Breast epithelium (tissue), 4 donors: ENCODE results near the gene STAM2. TPM values are rescaled to one million over a fixed set of nuclear protein-coding genes. Genes with fewer than 3 reads are reported as not detected.

Experiments used
- DNase-seq, 2 donors: peaks; one replicate each; pipeline ENCODE4 v3.0.0-alpha.2; 2019; ENCODE audit warnings: low spot score in 2 of 2
- H3K27ac ChIP-seq, 2 donors: fragments of 200-600 bp; sonication (generic) in 1 of 2; one replicate each; pipeline ENCODE4 v1.5.1; 2016 to 2019; ENCODE audit warnings: mild to moderate bottlenecking in 1 of 2
- H3K27me3 ChIP-seq, 2 donors: fragments of 200-600 bp; sonication (generic) in 1 of 2; one replicate each; pipeline versions ENCODE4 v1.5.1 to v1.6.0; 2017 to 2019; ENCODE audit warnings: control low read depth in 1 of 2, mild to moderate bottlenecking in 1 of 2
- H3K36me3 ChIP-seq: fragments of 200-600 bp; one replicate; pipeline ENCODE4 v1.5.1; 2019
- H3K4me1 ChIP-seq, 2 donors: fragments of 200-600 bp; sonication (generic); one replicate each; pipeline ENCODE4 v1.5.1; 2016 to 2019; ENCODE audit warnings: control low read depth in 1 of 2
- H3K4me3 ChIP-seq, 3 donors: fragments of 200-600 bp; sonication (generic); 1 replicate in 2 of 3; 2 replicates in 1 of 3; pipeline ENCODE4 v1.5.1; 2016 to 2019; ENCODE audit warnings: mild to moderate bottlenecking in 3 of 3, moderate library complexity in 2 of 3
- H3K9me3 ChIP-seq, 2 donors: fragments of 200-600 bp; sonication (generic) in 1 of 2; one replicate each; pipeline ENCODE4 v1.5.1; 2016 to 2019; ENCODE audit warnings: control low read depth in 1 of 2
- POLR2A ChIP-seq: fragments of 450-650 bp; IDR thresholded peaks from one replicate; pipeline ENCODE4 v1.6.1; 2016; ENCODE audit warnings: antibody characterized with exemption, mild to moderate bottlenecking, moderate library complexity
- POLR2AphosphoS5 ChIP-seq, 3 donors: sonication (generic); formaldehyde crosslinking; IDR thresholded peaks; one replicate each; pipeline ENCODE4 v1.6.1; 2017; ENCODE audit warnings: antibody characterized with exemption in 3 of 3
- intact Hi-C: fragments of 100-400 bp; cut with DNase I; formaldehyde crosslinking; loops from one replicate; pipeline ENCODE4 v1.15.1; 2023; ENCODE audit warnings: low total_unique reads
- total RNA-seq, 3 donors: library from RNA; depleted of rRNA; stranded (reverse); fragments of >200 nt; gene quantifications; one replicate each; pipeline ENCODE4 v1.1.0, GENCODE V29; 2016
- TF ChIP-seq, protein P1 (sequence below), 3 donors: fragments of 450-650 bp; IDR thresholded peaks; one replicate each; pipeline ENCODE4 v1.5.1; 2016 to 2017; ENCODE audit warnings: antibody characterized with exemption in 3 of 3, mild to moderate bottlenecking in 3 of 3, moderate library complexity in 3 of 3

The STAM2 gene
- total RNA-seq, 3 donors from 2014 or later: 31.4 to 73.8 (median 44.6) TPM

DNA sequence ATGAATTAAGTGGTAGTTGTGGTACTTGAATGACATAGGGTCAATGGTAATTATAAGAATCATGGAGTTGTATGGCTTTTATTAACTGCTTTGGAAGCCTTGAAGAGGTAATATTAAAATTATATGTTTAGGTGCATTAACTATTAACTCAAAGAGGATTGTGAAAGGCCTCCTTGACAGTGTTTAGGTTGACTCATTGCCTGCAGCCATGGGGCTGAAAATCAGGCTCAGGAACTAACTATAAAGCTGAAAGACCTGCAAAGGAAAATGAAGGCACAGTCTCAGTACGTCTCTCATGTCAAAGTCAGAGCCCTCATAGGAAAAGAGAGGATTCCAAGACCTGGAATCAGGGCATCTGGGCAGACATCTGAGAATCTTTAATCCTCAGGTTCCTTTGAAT is 107.7 kb downstream of the STAM2 start:
- no peak for DNase-seq
- Histone ChIP-seq H3K9me3 (no peaks in the 10 kb centered on the region), H3K27ac (no peak overlapping the region), H3K27me3 (no peaks in the 10 kb centered on the region), H3K4me1 (peaks cover 0 to 8% of the 10 kb centered on the region in 2 donors), H3K4me3 (no peak overlapping the region), H3K36me3 (no peaks in the 10 kb centered on the region)
- TF ChIP-seq, protein P1, sequence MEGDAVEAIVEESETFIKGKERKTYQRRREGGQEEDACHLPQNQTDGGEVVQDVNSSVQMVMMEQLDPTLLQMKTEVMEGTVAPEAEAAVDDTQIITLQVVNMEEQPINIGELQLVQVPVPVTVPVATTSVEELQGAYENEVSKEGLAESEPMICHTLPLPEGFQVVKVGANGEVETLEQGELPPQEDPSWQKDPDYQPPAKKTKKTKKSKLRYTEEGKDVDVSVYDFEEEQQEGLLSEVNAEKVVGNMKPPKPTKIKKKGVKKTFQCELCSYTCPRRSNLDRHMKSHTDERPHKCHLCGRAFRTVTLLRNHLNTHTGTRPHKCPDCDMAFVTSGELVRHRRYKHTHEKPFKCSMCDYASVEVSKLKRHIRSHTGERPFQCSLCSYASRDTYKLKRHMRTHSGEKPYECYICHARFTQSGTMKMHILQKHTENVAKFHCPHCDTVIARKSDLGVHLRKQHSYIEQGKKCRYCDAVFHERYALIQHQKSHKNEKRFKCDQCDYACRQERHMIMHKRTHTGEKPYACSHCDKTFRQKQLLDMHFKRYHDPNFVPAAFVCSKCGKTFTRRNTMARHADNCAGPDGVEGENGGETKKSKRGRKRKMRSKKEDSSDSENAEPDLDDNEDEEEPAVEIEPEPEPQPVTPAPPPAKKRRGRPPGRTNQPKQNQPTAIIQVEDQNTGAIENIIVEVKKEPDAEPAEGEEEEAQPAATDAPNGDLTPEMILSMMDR (IDR thresholded peaks at IDR 0.05): no peak
- TF ChIP-seq POLR2AphosphoS5 (IDR thresholded peaks at IDR 0.05): no peak
- TF ChIP-seq POLR2A: no peak
- intact Hi-C loops: no loop called here

Other genes starting within 250 kb of the STAM2 start
- 10 to 100 TPM in 2 of 3 donors, 1 to 10 TPM in 1; 1.6 to 17.7 (median 11.5) TPM for gene CACNB4, start 76.7 kb downstream of the STAM2 start, total RNA-seq
- gene FMNL2, start 159.4 kb upstream of the STAM2 start, total RNA-seq: 10 to 100 TPM; 36.1 to 78.1 (median 40.0) TPM